ENCODE data around the gene AGO4. TPM values are rescaled to one million over a fixed set of nuclear protein-coding genes. Genes with fewer than 3 reads are reported as not detected.
"Not testable (repeated sequence)": the region's sequence is repeated elsewhere in the genome, so short reads cannot be mapped to it uniquely, and the experiment has no call there.

The AGO4 gene
- total RNA-seq, 1 donor from 2014 or later: 21.4 TPM

DNA sequence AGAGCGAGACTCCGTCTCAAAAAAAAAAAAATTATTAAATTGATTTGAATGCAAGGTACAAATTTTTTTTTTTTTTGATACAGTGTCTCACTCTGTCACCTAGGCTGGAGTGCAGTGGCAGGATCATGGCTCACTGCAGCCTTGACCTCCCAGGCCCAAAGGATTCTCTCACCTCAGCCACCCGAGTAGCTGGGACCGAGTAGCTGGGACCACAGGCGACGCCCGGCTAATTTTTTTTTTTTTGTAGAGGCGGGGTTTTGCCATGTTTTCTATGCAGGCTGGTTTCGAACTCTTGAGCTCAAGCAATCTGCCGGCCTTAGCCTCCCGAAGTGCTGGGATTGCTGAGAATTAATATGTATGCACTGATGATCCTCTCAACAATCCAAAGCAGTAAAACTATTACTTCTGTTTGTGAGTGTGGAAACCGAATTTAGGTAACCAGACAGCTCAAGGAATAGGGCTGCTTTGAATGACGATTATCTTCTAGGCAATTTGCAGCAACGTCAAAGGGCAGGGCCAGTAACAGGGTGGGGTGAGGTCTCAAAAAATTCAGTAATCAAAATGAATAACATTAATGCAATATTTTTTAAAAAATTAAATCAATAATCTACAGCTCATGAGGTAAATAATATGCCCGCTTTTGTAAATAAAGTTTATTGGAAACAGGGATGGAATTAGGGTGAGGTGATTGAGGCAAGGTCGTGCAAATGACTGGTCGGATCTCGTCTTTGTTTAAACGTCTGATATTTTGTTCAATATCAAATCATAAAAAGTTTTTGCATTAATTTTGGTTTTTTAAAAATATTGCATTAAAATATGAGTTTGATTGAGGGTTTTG, 39.2 kb upstream of the AGO4 start:
- no peaks in the 10 kb centered on the region for H3K9me3 Mint-ChIP-seq
- peak overlapping the region; percentile 75 for H3K27ac Mint-ChIP-seq
- H3K27me3 Mint-ChIP-seq: no peaks in the 10 kb centered on the region
- no peaks in the 10 kb centered on the region for H3K36me3 Mint-ChIP-seq
- no peak for DNase-seq (ENCODE audit: extremely low spot score, unreplicated experiment)
- H3K4me1 Mint-ChIP-seq (ENCODE audit: unreplicated experiment): peaks cover 11% of the 10 kb centered on the region
- TF ChIP-seq, protein P1, sequence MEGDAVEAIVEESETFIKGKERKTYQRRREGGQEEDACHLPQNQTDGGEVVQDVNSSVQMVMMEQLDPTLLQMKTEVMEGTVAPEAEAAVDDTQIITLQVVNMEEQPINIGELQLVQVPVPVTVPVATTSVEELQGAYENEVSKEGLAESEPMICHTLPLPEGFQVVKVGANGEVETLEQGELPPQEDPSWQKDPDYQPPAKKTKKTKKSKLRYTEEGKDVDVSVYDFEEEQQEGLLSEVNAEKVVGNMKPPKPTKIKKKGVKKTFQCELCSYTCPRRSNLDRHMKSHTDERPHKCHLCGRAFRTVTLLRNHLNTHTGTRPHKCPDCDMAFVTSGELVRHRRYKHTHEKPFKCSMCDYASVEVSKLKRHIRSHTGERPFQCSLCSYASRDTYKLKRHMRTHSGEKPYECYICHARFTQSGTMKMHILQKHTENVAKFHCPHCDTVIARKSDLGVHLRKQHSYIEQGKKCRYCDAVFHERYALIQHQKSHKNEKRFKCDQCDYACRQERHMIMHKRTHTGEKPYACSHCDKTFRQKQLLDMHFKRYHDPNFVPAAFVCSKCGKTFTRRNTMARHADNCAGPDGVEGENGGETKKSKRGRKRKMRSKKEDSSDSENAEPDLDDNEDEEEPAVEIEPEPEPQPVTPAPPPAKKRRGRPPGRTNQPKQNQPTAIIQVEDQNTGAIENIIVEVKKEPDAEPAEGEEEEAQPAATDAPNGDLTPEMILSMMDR (conservative IDR thresholded peaks at IDR 0.05): no peak
- peak overlapping the region; percentile 89 for H3K4me3 Mint-ChIP-seq

DNA sequence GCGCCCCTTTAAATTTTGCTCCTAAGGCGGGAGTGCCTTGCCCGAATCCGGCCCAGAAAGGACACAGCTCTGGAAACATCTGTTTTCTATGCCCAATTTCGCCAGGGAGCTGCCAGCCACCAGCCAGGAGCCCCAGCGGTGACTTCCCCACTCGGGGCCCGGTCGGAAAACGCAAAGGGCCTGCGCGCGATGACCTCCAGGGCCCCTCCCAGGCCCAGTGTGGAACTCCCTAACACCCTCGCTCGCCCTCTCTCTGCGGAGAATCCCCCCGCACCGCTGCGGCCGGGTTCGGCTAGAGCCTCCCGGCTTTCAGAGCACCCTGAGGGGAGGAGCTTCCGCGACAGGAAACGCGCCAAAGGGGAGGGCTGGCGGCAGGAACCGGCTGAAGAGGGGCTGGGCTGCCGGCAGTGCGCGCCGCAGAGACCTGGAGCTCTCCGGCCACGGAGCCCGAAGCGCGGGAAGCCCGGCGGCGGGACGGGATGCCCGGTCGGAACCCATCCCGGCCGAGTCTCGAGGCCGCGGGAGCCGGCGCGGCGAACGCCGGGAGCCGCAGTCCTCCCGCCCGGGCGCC, 38.5 kb upstream of the AGO4 start:
- Mint-ChIP-seq H3K27ac (peak overlapping the region; percentile 96), H3K9me3 (no peaks in the 10 kb centered on the region)

DNA sequence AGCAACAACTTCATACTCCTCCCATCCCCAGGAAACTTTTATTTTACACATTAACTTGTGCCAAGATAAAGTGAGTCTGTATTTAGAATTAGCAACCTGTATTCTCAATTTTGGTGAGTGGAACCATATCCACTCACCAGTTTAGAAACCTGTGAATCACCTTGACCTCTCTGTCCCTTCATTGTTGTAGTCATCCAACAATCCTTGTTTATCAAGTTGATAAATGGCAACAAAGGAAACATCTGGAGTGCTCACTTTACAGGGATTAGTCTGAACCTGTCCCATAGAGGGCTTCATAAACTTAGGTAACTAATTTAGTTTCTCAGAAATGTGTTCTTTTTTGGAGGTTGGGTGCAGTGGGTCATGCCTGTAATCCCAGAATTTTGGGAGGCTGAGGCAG, 34.1 kb upstream of the AGO4 start:
- Mint-ChIP-seq H3K4me1 (ENCODE audit: unreplicated experiment) (peaks cover 8% of the 10 kb centered on the region), H3K9me3 (no peaks in the 10 kb centered on the region), H3K27me3 (no peaks in the 10 kb centered on the region), H3K27ac (no peak overlapping the region), H3K4me3 (no peak overlapping the region), H3K36me3 (no peaks in the 10 kb centered on the region)
- TF ChIP-seq, protein P1 (conservative IDR thresholded peaks at IDR 0.05): no peak
- no peak for DNase-seq (ENCODE audit: extremely low spot score, unreplicated experiment)

More for the DNA sequence above, 38.5 kb upstream of the AGO4 start:
- TF ChIP-seq, protein P1 (conservative IDR thresholded peaks at IDR 0.05): peak; percentile 36
- Mint-ChIP-seq H3K4me1 (ENCODE audit: unreplicated experiment) (peaks cover 11% of the 10 kb centered on the region), H3K4me3 (peak overlapping the region; percentile 100), H3K36me3 (no peaks in the 10 kb centered on the region), H3K27me3 (no peaks in the 10 kb centered on the region)
- DNase-seq (ENCODE audit: extremely low spot score, unreplicated experiment): peak; percentile 88

DNA sequence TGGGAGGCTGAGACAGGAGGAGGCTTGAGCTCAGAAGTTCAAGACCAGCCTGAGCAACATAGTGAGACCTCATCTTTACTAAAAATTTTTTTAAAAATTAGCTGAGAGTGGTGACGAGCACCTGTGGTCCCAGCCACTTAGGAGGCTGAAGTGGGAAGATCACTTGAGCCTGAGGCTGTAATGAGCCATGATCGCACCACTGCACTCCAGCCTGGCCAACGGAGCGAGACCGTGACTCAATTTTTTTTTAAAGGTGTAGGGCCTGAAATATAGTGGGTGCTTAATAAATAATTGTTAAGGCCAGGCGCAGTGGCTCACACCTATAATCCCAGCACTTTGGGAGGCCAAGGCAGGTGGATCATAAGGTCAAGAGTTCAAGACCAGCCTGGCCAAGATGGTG, 31.6 kb upstream of the AGO4 start:
- H3K4me3 Mint-ChIP-seq; H3K4me1 Mint-ChIP-seq (ENCODE audit: unreplicated experiment); H3K36me3 Mint-ChIP-seq; H3K27me3 Mint-ChIP-seq; H3K9me3 Mint-ChIP-seq; DNase-seq (ENCODE audit: extremely low spot score, unreplicated experiment); H3K27ac Mint-ChIP-seq: not testable (repeated sequence)

DNA sequence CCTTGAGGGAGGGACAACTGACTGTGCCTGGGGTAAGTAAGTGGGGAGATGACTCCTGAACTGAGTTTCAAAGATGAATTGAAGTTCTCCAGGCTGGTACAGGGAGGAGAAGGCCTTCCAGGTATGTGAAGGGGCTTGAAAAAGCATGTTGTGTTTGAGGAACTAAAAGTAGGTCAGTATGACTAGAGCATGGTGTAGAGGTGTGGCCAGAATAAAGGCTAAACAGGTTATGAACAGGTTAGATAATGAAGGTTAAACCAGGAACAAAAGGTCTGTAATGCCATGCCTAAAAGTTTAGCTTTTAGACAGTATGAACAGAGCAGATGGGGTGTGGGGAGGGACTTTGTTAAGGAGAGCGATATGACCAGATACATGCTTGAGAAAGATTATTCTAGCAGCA, 30.7 kb upstream of the AGO4 start:
- no peak for DNase-seq (ENCODE audit: extremely low spot score, unreplicated experiment)
- Mint-ChIP-seq H3K4me3 (no peak overlapping the region), H3K27ac (no peak overlapping the region), H3K27me3 (no peaks in the 10 kb centered on the region), H3K36me3 (no peaks in the 10 kb centered on the region), H3K4me1 (ENCODE audit: unreplicated experiment) (no peaks in the 10 kb centered on the region), H3K9me3 (no peaks in the 10 kb centered on the region)
- TF ChIP-seq, protein P1 (conservative IDR thresholded peaks at IDR 0.05): no peak

DNA sequence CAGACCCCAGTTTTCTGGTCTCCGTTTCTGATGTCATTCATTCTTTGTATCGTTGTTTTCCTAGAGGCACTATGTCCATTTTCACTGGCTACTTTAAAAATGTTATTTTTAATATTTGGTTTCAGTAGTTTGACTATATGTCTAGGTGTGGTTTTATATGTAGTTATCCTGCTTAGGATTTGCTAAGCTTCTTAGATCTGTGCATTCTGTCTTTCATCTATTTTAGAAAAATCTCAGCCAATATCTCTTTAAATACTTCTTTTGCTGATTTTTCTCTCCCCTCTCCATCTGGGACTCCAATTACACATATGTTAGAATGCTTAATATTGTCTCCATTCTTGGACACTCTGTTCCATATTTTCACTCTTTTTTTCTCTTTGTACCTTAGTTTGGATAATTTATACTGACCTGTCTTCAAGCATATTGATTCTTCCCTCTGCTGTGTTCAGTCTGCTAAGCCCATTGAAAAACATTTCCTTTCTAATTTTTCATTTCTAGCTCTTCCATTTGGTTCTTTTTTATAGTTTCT, 24.7 kb upstream of the AGO4 start:
- Mint-ChIP-seq H3K27ac (no peak overlapping the region), H3K36me3 (no peaks in the 10 kb centered on the region), H3K9me3 (no peaks in the 10 kb centered on the region), H3K27me3 (no peaks in the 10 kb centered on the region), H3K4me3 (no peak overlapping the region), H3K4me1 (ENCODE audit: unreplicated experiment) (no peaks in the 10 kb centered on the region)
- TF ChIP-seq, protein P1 (conservative IDR thresholded peaks at IDR 0.05): no peak
- no peak for DNase-seq (ENCODE audit: extremely low spot score, unreplicated experiment)

- not testable (repeated sequence) for H3K27ac Mint-ChIP-seq; DNase-seq (ENCODE audit: extremely low spot score, unreplicated experiment); H3K9me3 Mint-ChIP-seq; H3K36me3 Mint-ChIP-seq; H3K27me3 Mint-ChIP-seq; H3K4me1 Mint-ChIP-seq (ENCODE audit: unreplicated experiment); H3K4me3 Mint-ChIP-seq
These were observed 23.5 kb upstream of the AGO4 start for GRCh38 chr1:35784364-35784763.
